WI38 (cell line): ENCODE results near the gene NUP50.

Experiments used
- H3K4me3 ChIP-seq: 2 replicates; pipeline ENCODE4 v1.5.1; 2011; ENCODE audit warnings: low read depth, mild to moderate bottlenecking, control low read depth, low read length
- TF ChIP-seq, protein P1 (sequence below): IDR thresholded peaks from 2 replicates; pipeline ENCODE4 v1.5.1; 2012; ENCODE audit warnings: low read depth, mild to moderate bottlenecking, control low read depth, low read length

NUP50 gene

DNA sequence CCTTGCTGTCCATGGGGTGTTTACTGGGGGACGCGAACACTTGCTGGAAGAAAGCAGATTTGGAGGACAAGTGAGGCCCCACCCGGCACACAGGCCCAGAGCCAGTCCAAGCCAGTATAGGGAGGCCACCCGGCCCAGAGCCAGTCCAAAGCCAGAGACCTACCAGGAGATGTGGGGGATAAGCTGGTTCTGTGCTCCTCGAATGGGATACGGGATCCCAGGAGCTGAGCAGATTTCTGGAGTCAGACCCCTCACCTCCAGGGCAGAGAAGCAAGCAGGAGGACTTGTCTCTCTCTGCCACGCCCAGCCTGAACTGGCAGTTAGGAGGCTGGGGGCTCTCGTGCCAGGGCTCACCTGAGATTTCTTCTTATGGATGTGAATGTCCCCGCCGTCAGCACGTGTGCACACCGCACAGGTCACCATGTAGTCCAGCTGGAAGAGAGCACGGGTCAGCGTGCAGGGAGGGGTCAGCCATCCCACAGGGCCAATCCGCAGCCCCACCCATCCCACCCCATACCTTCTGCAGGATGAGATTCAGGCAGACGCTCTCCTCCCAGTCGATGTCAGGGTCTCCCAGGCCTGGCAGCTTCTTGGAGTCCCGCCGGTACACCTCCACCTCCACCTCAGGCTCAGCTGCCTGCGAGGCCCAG, 41.7 kb downstream of the NUP50 start:
- H3K4me3 ChIP-seq = no peak overlapping the region
- TF ChIP-seq, protein P1, sequence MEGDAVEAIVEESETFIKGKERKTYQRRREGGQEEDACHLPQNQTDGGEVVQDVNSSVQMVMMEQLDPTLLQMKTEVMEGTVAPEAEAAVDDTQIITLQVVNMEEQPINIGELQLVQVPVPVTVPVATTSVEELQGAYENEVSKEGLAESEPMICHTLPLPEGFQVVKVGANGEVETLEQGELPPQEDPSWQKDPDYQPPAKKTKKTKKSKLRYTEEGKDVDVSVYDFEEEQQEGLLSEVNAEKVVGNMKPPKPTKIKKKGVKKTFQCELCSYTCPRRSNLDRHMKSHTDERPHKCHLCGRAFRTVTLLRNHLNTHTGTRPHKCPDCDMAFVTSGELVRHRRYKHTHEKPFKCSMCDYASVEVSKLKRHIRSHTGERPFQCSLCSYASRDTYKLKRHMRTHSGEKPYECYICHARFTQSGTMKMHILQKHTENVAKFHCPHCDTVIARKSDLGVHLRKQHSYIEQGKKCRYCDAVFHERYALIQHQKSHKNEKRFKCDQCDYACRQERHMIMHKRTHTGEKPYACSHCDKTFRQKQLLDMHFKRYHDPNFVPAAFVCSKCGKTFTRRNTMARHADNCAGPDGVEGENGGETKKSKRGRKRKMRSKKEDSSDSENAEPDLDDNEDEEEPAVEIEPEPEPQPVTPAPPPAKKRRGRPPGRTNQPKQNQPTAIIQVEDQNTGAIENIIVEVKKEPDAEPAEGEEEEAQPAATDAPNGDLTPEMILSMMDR = no peak

DNA sequence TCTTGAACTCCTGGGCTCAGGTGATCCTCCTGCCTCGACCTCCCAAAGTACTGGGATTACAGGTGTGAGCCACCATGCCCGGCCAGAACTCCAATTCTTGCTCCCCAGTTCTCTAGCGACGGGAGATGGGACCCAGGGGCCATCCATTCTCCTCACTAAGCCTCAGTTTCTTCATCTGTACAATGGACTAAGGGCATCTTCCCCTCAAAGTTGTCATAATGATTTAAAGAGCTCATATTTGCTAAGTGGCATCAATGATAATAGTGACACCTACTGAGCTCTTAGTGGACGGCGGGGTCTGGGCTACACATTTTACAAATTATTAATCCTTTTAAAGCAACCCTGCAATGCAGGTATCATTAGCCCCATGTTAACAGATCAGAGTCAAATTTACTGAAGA, 42.5 kb downstream of the NUP50 start:
- H3K4me3 ChIP-seq = no peak overlapping the region
- TF ChIP-seq, protein P1 = no peak

DNA sequence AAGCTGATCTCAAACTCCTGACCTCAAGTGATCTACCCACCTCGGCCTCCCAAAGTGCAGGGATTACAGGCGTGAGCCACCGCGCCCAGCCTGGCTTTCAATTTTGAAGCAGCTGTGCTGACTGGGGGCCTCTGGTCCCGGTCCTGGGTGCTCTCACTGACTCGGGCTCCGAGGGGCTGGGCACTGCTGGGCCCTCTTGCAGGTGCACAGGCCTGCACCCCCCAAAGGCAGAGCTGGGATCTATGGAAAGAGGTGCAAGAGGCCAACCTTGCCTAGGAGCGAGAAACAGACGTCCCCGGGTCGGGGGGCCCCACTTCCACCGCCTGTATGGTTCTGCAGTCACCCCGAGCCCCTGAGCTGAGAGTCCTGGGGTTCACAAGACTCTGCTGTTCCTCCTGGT, 43.8 kb downstream of the NUP50 start:
- H3K4me3 ChIP-seq = no peak overlapping the region
- TF ChIP-seq, protein P1 = no peak

GRCh38 chr22:45207981-45208664, 44.4 kb downstream of the NUP50 start:
- TF ChIP-seq, protein P1 = no peak
- no peak overlapping the region for H3K4me3 ChIP-seq

GRCh38 chr22:45208696-45208992, 44.9 kb downstream of the NUP50 start:
- no peak overlapping the region for H3K4me3 ChIP-seq
- TF ChIP-seq, protein P1 = no peak

DNA sequence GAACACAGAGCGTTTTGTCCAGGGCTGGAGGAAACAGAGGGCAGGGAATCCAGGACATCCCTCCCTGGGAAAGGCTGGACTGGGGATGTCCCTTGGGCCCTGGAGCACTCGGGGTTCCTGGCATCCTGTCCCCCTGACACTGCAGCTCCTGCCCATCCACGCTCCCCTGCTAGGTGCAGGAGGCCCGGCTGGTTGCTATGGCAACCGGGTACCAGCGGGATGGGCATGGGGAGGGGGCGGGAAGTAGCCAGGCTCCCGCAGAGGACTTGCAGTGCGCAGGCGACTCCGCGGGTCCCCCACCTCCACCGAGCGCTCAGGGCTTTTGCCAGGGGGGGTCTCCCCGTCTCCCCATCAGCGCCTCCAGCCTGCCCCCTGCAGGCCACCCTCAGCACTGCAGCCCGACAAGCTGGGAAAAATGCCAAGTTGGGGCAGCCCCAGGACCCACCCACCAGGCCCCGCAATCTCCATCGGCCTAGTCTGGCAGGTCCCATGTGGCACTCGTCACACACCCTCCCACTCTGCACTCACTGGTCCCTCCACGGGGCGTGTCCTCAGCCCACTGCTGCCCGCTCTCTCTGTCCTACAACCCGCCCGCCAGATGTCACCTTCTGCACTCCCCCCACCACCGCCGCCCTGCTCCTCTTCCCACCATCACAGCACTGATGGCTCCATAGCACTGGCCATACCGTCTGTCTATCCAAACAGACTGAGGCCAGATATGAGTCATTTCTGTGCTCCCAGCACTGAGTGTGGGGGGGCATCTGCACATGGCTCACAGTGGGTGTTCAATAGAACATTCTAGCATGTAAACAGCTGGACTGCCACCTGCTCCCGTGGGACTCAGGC, 45.5 kb downstream of the NUP50 start:
- H3K4me3 ChIP-seq = no peak overlapping the region
- TF ChIP-seq, protein P1 = peak; percentile 76

DNA sequence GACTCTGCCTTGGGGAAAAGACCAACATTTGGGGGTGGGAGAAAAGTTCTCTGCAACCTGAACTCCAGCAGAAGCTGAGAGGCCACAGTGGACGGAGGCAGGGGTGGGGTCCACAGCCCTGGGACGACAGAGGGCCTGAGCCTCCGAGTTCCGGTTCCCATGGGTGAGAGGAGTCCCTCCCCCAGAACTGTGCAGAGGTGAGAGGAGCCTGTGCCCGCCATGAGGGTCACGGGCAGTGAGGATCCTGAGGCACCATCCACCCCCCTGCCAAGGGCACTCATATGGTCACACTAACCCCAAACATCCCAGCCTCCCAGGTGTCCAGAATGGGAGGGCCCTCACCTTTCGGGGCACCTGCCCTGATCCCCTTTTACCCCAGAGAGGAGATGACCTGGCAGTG, 46.4 kb downstream of the NUP50 start:
- H3K4me3 ChIP-seq = no peak overlapping the region
- TF ChIP-seq, protein P1 = no peak
